KMS-11 (cell line): ENCODE results near the gene THOC2.
"Not testable (repeated sequence)": the region's sequence is repeated elsewhere in the genome, so short reads cannot be mapped to it uniquely, and the experiment has no call there.

Source experiments
- H2AFZ ChIP-seq: fragments of 200-600 bp; sonication (generic); 2 replicates; pipeline ENCODE4 v1.6.1; 2016; ENCODE audit warnings: antibody characterized with exemption, mixed run types, low read depth
- H3K27ac ChIP-seq: fragments of 200-600 bp; sonication (generic); 2 replicates; pipeline ENCODE4 v1.6.1; 2016; ENCODE audit warnings: mild to moderate bottlenecking, mixed run types
- H3K27me3 ChIP-seq: fragments of 200-600 bp; sonication (generic); 2 replicates; pipeline ENCODE4 v1.6.1; 2017; ENCODE audit warnings: mild to moderate bottlenecking, low read depth, mixed run types, moderate library complexity; ENCODE audit not compliant: insufficient read depth
- H3K36me3 ChIP-seq: fragments of 200-600 bp; sonication (generic); 2 replicates; pipeline ENCODE4 v1.6.1; 2017; ENCODE audit warnings: mild to moderate bottlenecking, mixed run types; ENCODE audit not compliant: insufficient read depth
- H3K4me1 ChIP-seq: fragments of 200-600 bp; sonication (generic); 2 replicates; pipeline ENCODE4 v1.6.1; 2016; ENCODE audit warnings: mild to moderate bottlenecking, low read depth, mixed run types; ENCODE audit not compliant: poor library complexity, severe bottlenecking
- H3K4me2 ChIP-seq: fragments of 200-600 bp; sonication (generic); 2 replicates; pipeline ENCODE4 v1.7.0; 2016; ENCODE audit warnings: mild to moderate bottlenecking, mixed run types
- H3K4me3 ChIP-seq: fragments of 200-600 bp; sonication (generic); IDR thresholded peaks from 2 replicates; pipeline ENCODE4 v1.6.1; 2017; ENCODE audit warnings: low read depth, low read length, mixed read lengths; ENCODE audit not compliant: insufficient read depth
- H3K79me2 ChIP-seq: fragments of 200-600 bp; sonication (generic); 2 replicates; pipeline ENCODE4 v1.6.1; 2016; ENCODE audit warnings: low read depth, mixed run types; ENCODE audit not compliant: insufficient read depth
- H3K9ac ChIP-seq: fragments of 200-600 bp; sonication (generic); 2 replicates; pipeline ENCODE4 v1.6.1; 2016; ENCODE audit warnings: mild to moderate bottlenecking, mixed run types
- H4K20me1 ChIP-seq: fragments of 200-600 bp; sonication (generic); 2 replicates; pipeline ENCODE4 v1.6.1; 2016; ENCODE audit warnings: mild to moderate bottlenecking, mixed run types; ENCODE audit not compliant: insufficient read depth
- CTCF ChIP-seq: fragments of 200-600 bp; sonication (generic); conservative IDR thresholded peaks from 2 replicates; pipeline ENCODE4 v1.6.1; 2017; ENCODE audit warnings: low read depth, mild to moderate bottlenecking, antibody characterized with exemption, low read length, moderate library complexity, mixed read lengths

Gene THOC2

GRCh38 chrX:123720486-123720885 lies 12.4 kb downstream of the THOC2 start:
- no peak overlapping the region for H3K27ac ChIP-seq
- no peak overlapping the region for H2AFZ ChIP-seq
- H3K4me2 ChIP-seq: no peak overlapping the region
- no peaks in the 10 kb centered on the region; the same call in 1 of the 2 replicates for H4K20me1 ChIP-seq
- no peaks in the 10 kb centered on the region for H3K4me1 ChIP-seq
- peaks cover 99% of the 10 kb centered on the region for H3K79me2 ChIP-seq
- H3K4me3 ChIP-seq: no peak overlapping the region
- H3K27me3 ChIP-seq: no peaks in the 10 kb centered on the region
- no peak overlapping the region for H3K9ac ChIP-seq
- TF ChIP-seq CTCF: no peak
- no peaks in the 10 kb centered on the region for H3K36me3 ChIP-seq

GRCh38 chrX:123713841-123714240 lies 19.0 kb downstream of the THOC2 start:
- H3K27me3 ChIP-seq: no peaks in the 10 kb centered on the region
- no peak overlapping the region for H2AFZ ChIP-seq
- no peak overlapping the region for H3K27ac ChIP-seq
- H3K9ac ChIP-seq: no peak overlapping the region
- peaks cover 8% of the 10 kb centered on the region; the same call in 1 of the 2 replicates for H4K20me1 ChIP-seq
- H3K4me3 ChIP-seq: no peak overlapping the region
- TF ChIP-seq CTCF: no peak
- H3K4me1 ChIP-seq: peaks cover 2% of the 10 kb centered on the region
- no peaks in the 10 kb centered on the region for H3K36me3 ChIP-seq
- H3K4me2 ChIP-seq: no peak overlapping the region
- H3K79me2 ChIP-seq: peaks cover 73% of the 10 kb centered on the region

- H3K9ac ChIP-seq: no peak overlapping the region
- no peaks in the 10 kb centered on the region for H3K36me3 ChIP-seq
- H3K4me1 ChIP-seq: peaks cover 6% of the 10 kb centered on the region
- H2AFZ ChIP-seq: no peak overlapping the region
- H3K79me2 ChIP-seq: peaks cover 73% of the 10 kb centered on the region
- no peak overlapping the region for H3K4me2 ChIP-seq
- H3K27ac ChIP-seq: no peak overlapping the region
- peaks cover 8% of the 10 kb centered on the region; the same call in 1 of the 2 replicates for H4K20me1 ChIP-seq
- no peak overlapping the region for H3K4me3 ChIP-seq
- no peak for TF ChIP-seq CTCF
- no peaks in the 10 kb centered on the region for H3K27me3 ChIP-seq
These were observed 19.4 kb downstream of the THOC2 start for GRCh38 chrX:123713434-123713833.

GRCh38 chrX:123711201-123711600 lies 21.7 kb downstream of the THOC2 start:
- not testable (repeated sequence) for H3K4me3 ChIP-seq, H3K9ac ChIP-seq, H4K20me1 ChIP-seq, H3K27ac ChIP-seq, H3K4me2 ChIP-seq, H3K27me3 ChIP-seq, H3K36me3 ChIP-seq, H2AFZ ChIP-seq
- peaks cover 27% of the 10 kb centered on the region for H3K4me1 ChIP-seq
- peaks cover 66% of the 10 kb centered on the region; the same call in 1 of the 2 replicates for H3K79me2 ChIP-seq

GRCh38 chrX:123704781-123705180 lies 28.1 kb downstream of the THOC2 start:
- Histone ChIP-seq H4K20me1 (no peaks in the 10 kb centered on the region), H3K27me3 (no peaks in the 10 kb centered on the region), H3K4me1 (peaks cover 62% of the 10 kb centered on the region), H3K4me2 (peak overlapping the region; percentile 73), H3K79me2 (peaks cover 26% of the 10 kb centered on the region), H2AFZ (no peak overlapping the region), H3K36me3 (no peaks in the 10 kb centered on the region), H3K9ac (no peak overlapping the region), H3K4me3 (no peak overlapping the region), H3K27ac (peak overlapping the region; percentile 73)
- TF ChIP-seq CTCF: no peak
